ENCODE measurements around the gene GRIN2A. TPM values are rescaled to one million over a fixed set of nuclear protein-coding genes. Genes with fewer than 3 reads are reported as not detected.

GRIN2A gene
- total and polyA plus RNA-seq, 10 donors = under 0.01 to 0.10 (median 0.03) TPM; not detected in 7

- WGBS, 5 donors = 34 to 63% (median 60%) methylated on average over 4 of the region's 4 CpGs
- TF ChIP-seq, protein P1, sequence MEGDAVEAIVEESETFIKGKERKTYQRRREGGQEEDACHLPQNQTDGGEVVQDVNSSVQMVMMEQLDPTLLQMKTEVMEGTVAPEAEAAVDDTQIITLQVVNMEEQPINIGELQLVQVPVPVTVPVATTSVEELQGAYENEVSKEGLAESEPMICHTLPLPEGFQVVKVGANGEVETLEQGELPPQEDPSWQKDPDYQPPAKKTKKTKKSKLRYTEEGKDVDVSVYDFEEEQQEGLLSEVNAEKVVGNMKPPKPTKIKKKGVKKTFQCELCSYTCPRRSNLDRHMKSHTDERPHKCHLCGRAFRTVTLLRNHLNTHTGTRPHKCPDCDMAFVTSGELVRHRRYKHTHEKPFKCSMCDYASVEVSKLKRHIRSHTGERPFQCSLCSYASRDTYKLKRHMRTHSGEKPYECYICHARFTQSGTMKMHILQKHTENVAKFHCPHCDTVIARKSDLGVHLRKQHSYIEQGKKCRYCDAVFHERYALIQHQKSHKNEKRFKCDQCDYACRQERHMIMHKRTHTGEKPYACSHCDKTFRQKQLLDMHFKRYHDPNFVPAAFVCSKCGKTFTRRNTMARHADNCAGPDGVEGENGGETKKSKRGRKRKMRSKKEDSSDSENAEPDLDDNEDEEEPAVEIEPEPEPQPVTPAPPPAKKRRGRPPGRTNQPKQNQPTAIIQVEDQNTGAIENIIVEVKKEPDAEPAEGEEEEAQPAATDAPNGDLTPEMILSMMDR (IDR thresholded peaks at IDR 0.05 in 8 of 11, conservative IDR thresholded peaks at IDR 0.05 in 3 of 11) = no peak
- no peak for TF ChIP-seq POLR2A (IDR thresholded peaks at IDR 0.05)
- no peak for TF ChIP-seq POLR2AphosphoS5 (IDR thresholded peaks at IDR 0.05)
- H3K27me3 ChIP-seq (replicated peaks in 1 of 7) = peaks cover 0 to 3% (median 0%) of the 10 kb centered on the region in 7 donors
- DNase-seq = no peak
- intact Hi-C loops (cut with DNase I; ENCODE audit: low total_unique reads) = no loop called here
- H3K9me3 ChIP-seq = peaks cover 0 to 5% (median 0%) of the 10 kb centered on the region in 8 donors
- no peak overlapping the region for H3K4me3 ChIP-seq
- H3K27ac ChIP-seq = no peak overlapping the region
- no peaks in the 10 kb centered on the region for H3K36me3 ChIP-seq
- no peaks in the 10 kb centered on the region for H3K4me1 ChIP-seq
Measured at GRCh38 chr16:10171221-10171620, 11.0 kb downstream of the GRIN2A start.

DNA sequence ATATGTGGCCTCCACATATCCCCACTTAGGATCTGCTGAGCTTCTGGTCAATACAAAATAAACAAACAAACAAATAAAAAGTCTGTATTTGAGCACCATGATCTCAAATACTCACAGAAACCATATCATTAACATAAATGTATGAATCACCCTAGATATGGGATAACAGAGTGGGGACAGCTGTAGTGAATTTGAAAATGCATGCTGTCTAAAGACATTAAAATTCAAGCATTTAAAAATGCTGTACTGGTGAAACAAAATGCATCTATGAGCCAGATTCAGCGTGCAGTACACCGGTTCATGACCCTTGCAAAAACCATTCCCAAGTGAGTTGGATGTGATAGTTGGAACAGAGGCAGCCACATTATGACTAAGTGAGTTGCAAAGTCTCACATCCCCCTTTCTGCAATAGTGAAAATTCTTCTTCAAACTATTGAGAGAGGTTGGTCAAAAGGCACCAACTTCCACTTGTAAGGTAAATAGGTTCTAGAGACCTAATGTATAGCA, 12.3 kb downstream of the GRIN2A start:
- TF ChIP-seq, protein P1 (IDR thresholded peaks at IDR 0.05 in 8 of 11, conservative IDR thresholded peaks at IDR 0.05 in 3 of 11) = no peak
- TF ChIP-seq POLR2AphosphoS5 (IDR thresholded peaks at IDR 0.05) (no peak), POLR2A (IDR thresholded peaks at IDR 0.05) (no peak)
- no peak overlapping the region for H3K27ac ChIP-seq
- no peaks in the 10 kb centered on the region for H3K36me3 ChIP-seq
- 85 to 96% (median 90%) methylated on average over 2 of the region's 2 CpGs for WGBS, 5 donors
- no peaks in the 10 kb centered on the region for H3K4me1 ChIP-seq
- no peak overlapping the region for H3K4me3 ChIP-seq
- peaks cover 0 to 9% (median 0%) of the 10 kb centered on the region in 7 donors for H3K27me3 ChIP-seq (replicated peaks in 1 of 7)
- peaks cover 0 to 5% (median 0%) of the 10 kb centered on the region in 8 donors for H3K9me3 ChIP-seq
- intact Hi-C loops (cut with DNase I; ENCODE audit: low total_unique reads) = no loop called here
- DNase-seq = no peak

- TF ChIP-seq, protein P1 (IDR thresholded peaks at IDR 0.05 in 8 of 11, conservative IDR thresholded peaks at IDR 0.05 in 3 of 11) = no peak
- no peak for TF ChIP-seq POLR2AphosphoS5 (IDR thresholded peaks at IDR 0.05)
- no peak for TF ChIP-seq POLR2A (IDR thresholded peaks at IDR 0.05)
- intact Hi-C loops (cut with DNase I; ENCODE audit: low total_unique reads) = no loop called here
- no peaks in the 10 kb centered on the region for H3K4me1 ChIP-seq
- peaks cover 0 to 19% (median 0%) of the 10 kb centered on the region in 7 donors for H3K27me3 ChIP-seq (replicated peaks in 1 of 7)
- H3K36me3 ChIP-seq = no peaks in the 10 kb centered on the region
- 83 to 87% (median 83%) methylated on average over 3 of the region's 3 CpGs for WGBS, 5 donors
- H3K4me3 ChIP-seq = no peak overlapping the region
- no peak for DNase-seq
- H3K27ac ChIP-seq = no peak overlapping the region
- H3K9me3 ChIP-seq = peaks cover 0 to 1% (median 0%) of the 10 kb centered on the region in 8 donors
Measured at GRCh38 chr16:10169031-10169430, 13.2 kb downstream of the GRIN2A start.

- H3K27ac ChIP-seq = no peak overlapping the region
- no peak for DNase-seq
Measured at GRCh38 chr16:10168258-10168657, 14.0 kb downstream of the GRIN2A start.

More at GRCh38 chr16:10168258-10168657, 14.0 kb downstream of the GRIN2A start:
- H3K27me3 ChIP-seq (replicated peaks in 1 of 7) = peaks cover 0 to 26% (median 0%) of the 10 kb centered on the region in 7 donors
- H3K4me1 ChIP-seq = no peaks in the 10 kb centered on the region
- TF ChIP-seq, protein P1 (IDR thresholded peaks at IDR 0.05 in 8 of 11, conservative IDR thresholded peaks at IDR 0.05 in 3 of 11) = no peak
- TF ChIP-seq POLR2A (IDR thresholded peaks at IDR 0.05) (no peak), POLR2AphosphoS5 (IDR thresholded peaks at IDR 0.05) (no peak)
- intact Hi-C loops (cut with DNase I; ENCODE audit: low total_unique reads) = no loop called here
- no peak overlapping the region for H3K4me3 ChIP-seq
- H3K36me3 ChIP-seq = no peaks in the 10 kb centered on the region
- no peaks in the 10 kb centered on the region for H3K9me3 ChIP-seq
- 37 to 100% (median 90%) methylated on average over 1 of the region's 1 CpG for WGBS, 5 donors

All from spleen (tissue), 11 donors.